ENCODE data around the gene TEX38. TPM values are rescaled to one million over a fixed set of nuclear protein-coding genes. Genes with fewer than 3 reads are reported as not detected.
A peak's percentile ranks its signal among the peaks of the same experiment; 100 is the strongest.

TEX38 gene
- total and polyA plus RNA-seq, 2 donors (not counting 1 experiment from before 2014, with no cell fraction given), result not detected

GRCh38 chr1:46673749-46674182 lies 2.1 kb downstream of the TEX38 start:
- Histone ChIP-seq H3K9ac (ENCODE audit: low read length) (no peak overlapping the region), H3K36me3 (replicated peaks in 1 of 2; ENCODE audit: control extremely low read depth in 1 of 2, control insufficient read depth in 1 of 2, extremely low read depth in 1 of 2, insufficient read depth in 2 of 2, low read length in 1 of 2) (peaks cover 9 to 20% of the 10 kb centered on the region in 2 experiments), H3K79me2 (ENCODE audit: control insufficient read depth, insufficient read depth, low read length) (no peaks in the 10 kb centered on the region), H3K4me1 (ENCODE audit: control insufficient read depth in 2 of 2, insufficient read depth in 2 of 2, low read length in 2 of 2) (peaks cover 5 to 9% of the 10 kb centered on the region in 2 donors), H3K9me3 (ENCODE audit: control extremely low read depth in 1 of 3, control insufficient read depth in 2 of 3, insufficient read depth in 1 of 3, low read length in 2 of 3) (no peaks in the 10 kb centered on the region), H2AFZ (ENCODE audit: insufficient read depth, low read depth, low read length, poor library complexity, severe bottlenecking) (no peak overlapping the region), H3K27me3 (replicated peaks in 1 of 4; ENCODE audit: control extremely low read depth in 1 of 4, control insufficient read depth in 3 of 4, insufficient read depth in 4 of 4, low read length in 3 of 4) (no peaks in the 10 kb centered on the region), H3K4me3 (ENCODE audit: control extremely low read depth in 1 of 5, extremely low read depth in 1 of 5, insufficient read depth in 1 of 5, low read depth in 2 of 5, low read length in 4 of 5) (no peak overlapping the region), H3K4me2 (replicated peaks; ENCODE audit: low read depth, low read length, poor library complexity, severe bottlenecking) (no peak overlapping the region), H4K20me1 (ENCODE audit: control insufficient read depth, insufficient read depth, low read length, poor library complexity, severe bottlenecking) (no peaks in the 10 kb centered on the region), H3K27ac (ENCODE audit: low read length in 2 of 2) (no peak overlapping the region)
- TF ChIP-seq CTCF (IDR thresholded peaks at IDR 0.05) (no peak), EZH2 (IDR thresholded peaks at IDR 0.05; ENCODE audit: borderline replicate concordance, insufficient read depth, low read depth, low read length, poor library complexity, severe bottlenecking) (no peak)
- DNase-seq, result no peak
- 100% methylated on average over 1 of the region's 4 CpGs for WGBS (ENCODE audit: insufficient coverage)
- CTCF ChIA-PET, result no interaction called here
- no peaks in the 10 kb centered on the region for H3K9me3 Mint-ChIP-seq (ENCODE audit: insufficient read depth)
- POLR2A ChIA-PET, result no interaction called here
- no peak for ATAC-seq (ENCODE audit: low read depth)
- intact Hi-C loops (cut with micrococcal nuclease), result no loop called here
- no peaks in the 10 kb centered on the region for H3K27me3 Mint-ChIP-seq
- no peak overlapping the region for H3K27ac Mint-ChIP-seq
- peaks cover 13% of the 10 kb centered on the region for H3K4me1 Mint-ChIP-seq
- no peak overlapping the region for H3K4me3 Mint-ChIP-seq

GRCh38 chr1:46675549-46676314 lies 4.1 kb downstream of the TEX38 start:
- Mint-ChIP-seq H3K4me1 (peaks cover 13% of the 10 kb centered on the region), H3K4me3 (no peak overlapping the region), H3K9me3 (ENCODE audit: insufficient read depth) (no peaks in the 10 kb centered on the region), H3K27ac (peak overlapping the region; percentile 78), H3K27me3 (no peaks in the 10 kb centered on the region)
- intact Hi-C loops (cut with micrococcal nuclease), result loop anchor here (5.0 kb wide), 1 partner anchor 73 kb away; the partner anchor contains the start of gene MKNK1
- Histone ChIP-seq H3K9ac (ENCODE audit: low read length) (peak overlapping the region; percentile 4), H3K4me2 (replicated peaks; ENCODE audit: low read depth, low read length, poor library complexity, severe bottlenecking) (peak overlapping the region; percentile 16), H4K20me1 (ENCODE audit: control insufficient read depth, insufficient read depth, low read length, poor library complexity, severe bottlenecking) (no peaks in the 10 kb centered on the region), H3K27me3 (replicated peaks in 1 of 4; ENCODE audit: control extremely low read depth in 1 of 4, control insufficient read depth in 3 of 4, insufficient read depth in 4 of 4, low read length in 3 of 4) (no peaks in the 10 kb centered on the region), H3K9me3 (ENCODE audit: control extremely low read depth in 1 of 3, control insufficient read depth in 2 of 3, insufficient read depth in 1 of 3, low read length in 2 of 3) (no peaks in the 10 kb centered on the region), H2AFZ (ENCODE audit: insufficient read depth, low read depth, low read length, poor library complexity, severe bottlenecking) (no peak overlapping the region), H3K36me3 (replicated peaks in 1 of 2; ENCODE audit: control extremely low read depth in 1 of 2, control insufficient read depth in 1 of 2, extremely low read depth in 1 of 2, insufficient read depth in 2 of 2, low read length in 1 of 2) (peaks cover 12 to 37% of the 10 kb centered on the region in 2 experiments), H3K4me1 (ENCODE audit: control insufficient read depth in 2 of 2, insufficient read depth in 2 of 2, low read length in 2 of 2) (peaks cover 5 to 9% of the 10 kb centered on the region in 2 donors), H3K79me2 (ENCODE audit: control insufficient read depth, insufficient read depth, low read length) (no peaks in the 10 kb centered on the region), H3K27ac (ENCODE audit: low read length in 2 of 2) (peak overlapping the region; percentile 41 to 61), H3K4me3 (ENCODE audit: control extremely low read depth in 1 of 5, extremely low read depth in 1 of 5, insufficient read depth in 1 of 5, low read depth in 2 of 5, low read length in 4 of 5) (no peak overlapping the region)
- no peak for DNase-seq
- no CpG with 5 or more reads among the region's 1 CpG for WGBS (ENCODE audit: insufficient coverage)
- TF ChIP-seq CTCF (IDR thresholded peaks at IDR 0.05), result no peak
- TF ChIP-seq EZH2 (IDR thresholded peaks at IDR 0.05; ENCODE audit: borderline replicate concordance, insufficient read depth, low read depth, low read length, poor library complexity, severe bottlenecking), result no peak
- ATAC-seq (ENCODE audit: low read depth), result no peak
- POLR2A ChIA-PET, result no interaction called here
- CTCF ChIA-PET, result interaction anchor here (4.8 kb wide), 1 partner anchor 50 kb away, joined by 24 read pairs; no protein-coding TSS in a partner anchor

Measured in B cell (primary cell).